Stomach (tissue), 9 donors: ENCODE results near the gene EIF4G3. TPM values are rescaled to one million over a fixed set of nuclear protein-coding genes. Genes with fewer than 3 reads are reported as not detected.

Source experiments
- DNase-seq, 2 donors: peaks; one replicate each; pipeline versions ENCODE4 v3.0.0 to v3.0.0-alpha.2; 2013 to 2019
- H3K27ac ChIP-seq, 5 donors: fragments of 200-600 bp in 4 of 5; sonication (generic) in 4 of 5; one replicate each; pipeline ENCODE4 v1.5.1; 2013 to 2019; ENCODE audit warnings: mild to moderate bottlenecking in 1 of 5, moderate library complexity in 1 of 5
- H3K27me3 ChIP-seq, 3 donors: fragments of 200-600 bp; sonication (generic); one replicate each; pipeline ENCODE4 v1.5.1; 2017 to 2019; ENCODE audit warnings: mixed run types in 1 of 3
- H3K36me3 ChIP-seq, 4 donors: fragments of 200-600 bp; sonication (generic); 1 replicate in 3 of 4; 2 replicates in 1 of 4; pipeline ENCODE4 v1.5.1; 2016 to 2019
- H3K4me1 ChIP-seq, 4 donors: fragments of 200-600 bp; sonication (generic); one replicate each; pipeline ENCODE4 v1.5.1; 2016 to 2019
- H3K4me3 ChIP-seq, 4 donors: fragments of 200-600 bp; sonication (generic) in 3 of 4; one replicate each; pipeline ENCODE4 v1.5.1; 2016 to 2019; ENCODE audit warnings: mild to moderate bottlenecking in 1 of 4
- H3K9me3 ChIP-seq, 4 donors: fragments of 200-600 bp; sonication (generic); one replicate each; pipeline ENCODE4 v1.5.1; 2016 to 2019
- CTCF ChIP-seq, 7 experiments: fragments of 450-650 bp in 4 of 7; fragments of 200-600 bp in 3 of 7; sonication (generic) in 3 of 7; IDR thresholded peaks; one replicate each; pipeline ENCODE4 v1.5.1; 2016 to 2019; ENCODE audit warnings: antibody characterized with exemption in 7 of 7, control low read depth in 2 of 7, mild to moderate bottlenecking in 1 of 7
- EP300 ChIP-seq: sonication (generic); formaldehyde crosslinking; IDR thresholded peaks from one replicate; pipeline ENCODE4 v1.6.1; 2017; ENCODE audit warnings: antibody characterized with exemption
- POLR2A ChIP-seq, 4 donors: fragments of 450-650 bp; IDR thresholded peaks; one replicate each; pipeline ENCODE4 v1.6.1; 2016; ENCODE audit warnings: antibody characterized with exemption in 4 of 4, control low read depth in 2 of 4, mild to moderate bottlenecking in 1 of 4, moderate library complexity in 1 of 4
- POLR2AphosphoS5 ChIP-seq, 3 donors: sonication (generic); formaldehyde crosslinking; IDR thresholded peaks; one replicate each; pipeline ENCODE4 v1.6.1; 2016; ENCODE audit warnings: antibody characterized with exemption in 3 of 3
- WGBS, 5 donors: extraction: QIAGEN DNeasy Blood & Tissue Kit in 3 of 5; methylation state at CpG; one replicate each; pipeline versions ENCODE4 v1.1.5 to v1.1.7; 2013 to 2018; 5-methylcytosine and 5-hydroxymethylcytosine counted together
- intact Hi-C: fragments of 100-400 bp; cut with DNase I; formaldehyde crosslinking; loops from one replicate; pipeline ENCODE4 v1.15.1; 2023; ENCODE audit warnings: low total_unique reads
- polyA plus RNA-seq, 3 donors: library from polyadenylated mRNA; stranded (reverse); fragments of 200-250 nt; gene quantifications; one replicate each; pipeline ENCODE4 v1.2.3, GENCODE V29; 2013
- total RNA-seq, 5 donors: library from RNA; depleted of rRNA; stranded (reverse); fragments of >200 nt; gene quantifications; one replicate each; pipeline versions ENCODE4 v1.1.0 to v1.2.3, GENCODE V29; 2014 to 2016
- donor health status: healthy with polysubstance abuse.
- donor health status: Bipolar disorder and iron deficiency.
- donor health status: healthy.

The EIF4G3 gene
- total and polyA plus RNA-seq, 8 donors: 6.3 to 63.3 (median 44.7) TPM

- intact Hi-C loops: no loop called here
- Histone ChIP-seq H3K9me3 (no peaks in the 10 kb centered on the region), H3K4me3 (no peak overlapping the region), H3K36me3 (no peaks in the 10 kb centered on the region), H3K27me3 (no peaks in the 10 kb centered on the region), H3K27ac (no peak overlapping the region), H3K4me1 (peaks cover under 1 to 34% (median 15%) of the 10 kb centered on the region in 4 donors)
- no peak for DNase-seq
- TF ChIP-seq POLR2AphosphoS5 (IDR thresholded peaks at IDR 0.05) (no peak), CTCF (IDR thresholded peaks at IDR 0.05) (no peak), EP300 (no peak), POLR2A (IDR thresholded peaks at IDR 0.05) (no peak)
- 89 to 93% (median 92%) methylated on average over 6 of the region's 6 CpGs for WGBS, 5 donors
Observed at GRCh38 chr1:21118167-21118566, 58.5 kb downstream of the EIF4G3 start.

DNA sequence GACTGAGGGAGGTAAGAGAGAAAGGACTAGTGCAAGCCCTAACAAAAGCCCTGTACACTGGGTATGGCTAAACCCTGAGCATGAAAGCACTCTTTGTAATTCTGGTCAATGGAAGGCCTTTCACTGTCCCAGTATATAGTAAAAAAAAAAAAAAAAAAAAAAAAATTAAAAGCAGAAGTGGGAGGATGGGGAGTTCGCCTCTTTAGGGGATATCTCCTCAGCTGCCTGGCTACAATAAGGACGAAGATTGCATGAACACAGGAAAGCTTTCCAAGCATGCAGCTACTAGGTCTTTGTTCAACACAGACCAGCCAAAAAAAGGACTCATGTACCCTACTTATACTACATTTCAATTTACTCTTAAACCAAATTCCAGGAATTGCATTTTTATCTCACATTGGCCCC lies 59.1 kb downstream of the EIF4G3 start:
- WGBS, 5 donors: 53 to 78% (median 76%) methylated on average over 2 of the region's 2 CpGs

GRCh38 chr1:21117159-21117558 lies 59.5 kb downstream of the EIF4G3 start:
- no peak for TF ChIP-seq CTCF (IDR thresholded peaks at IDR 0.05)
- TF ChIP-seq EP300: no peak
- no peak for TF ChIP-seq POLR2AphosphoS5 (IDR thresholded peaks at IDR 0.05)
- no peak for TF ChIP-seq POLR2A (IDR thresholded peaks at IDR 0.05)
- H3K9me3 ChIP-seq: no peaks in the 10 kb centered on the region
- no peak for DNase-seq
- H3K4me1 ChIP-seq: peaks cover 0 to 36% (median 11%) of the 10 kb centered on the region in 4 donors
- H3K27me3 ChIP-seq: no peaks in the 10 kb centered on the region
- no peak overlapping the region for H3K27ac ChIP-seq
- no peak overlapping the region for H3K4me3 ChIP-seq
- H3K36me3 ChIP-seq: no peaks in the 10 kb centered on the region
- WGBS, 5 donors: 71 to 85% (median 77%) methylated on average over 1 of the region's 1 CpG
- intact Hi-C loops: no loop called here

More for the DNA sequence above, 59.1 kb downstream of the EIF4G3 start:
- no peak for TF ChIP-seq EP300
- no peak for TF ChIP-seq POLR2AphosphoS5 (IDR thresholded peaks at IDR 0.05)
- TF ChIP-seq CTCF (IDR thresholded peaks at IDR 0.05): no peak
- TF ChIP-seq POLR2A (IDR thresholded peaks at IDR 0.05): no peak
- Histone ChIP-seq H3K9me3 (no peaks in the 10 kb centered on the region), H3K4me3 (no peak overlapping the region), H3K4me1 (peaks cover 0 to 33% (median 13%) of the 10 kb centered on the region in 4 donors), H3K36me3 (no peaks in the 10 kb centered on the region), H3K27ac (no peak overlapping the region), H3K27me3 (no peaks in the 10 kb centered on the region)
- DNase-seq: peak in 1 of 2 donors; percentile 54
- intact Hi-C loops: no loop called here

GRCh38 chr1:21115098-21115760 lies 61.5 kb downstream of the EIF4G3 start:
- no peak overlapping the region for H3K4me3 ChIP-seq
- intact Hi-C loops: no loop called here
- H3K36me3 ChIP-seq: no peaks in the 10 kb centered on the region
- no peaks in the 10 kb centered on the region for H3K9me3 ChIP-seq
- no peak overlapping the region for H3K27ac ChIP-seq
- TF ChIP-seq POLR2A (IDR thresholded peaks at IDR 0.05): no peak
- no peak for TF ChIP-seq CTCF (IDR thresholded peaks at IDR 0.05)
- no peak for TF ChIP-seq EP300
- TF ChIP-seq POLR2AphosphoS5 (IDR thresholded peaks at IDR 0.05): no peak
- no peaks in the 10 kb centered on the region for H3K27me3 ChIP-seq
- DNase-seq: peak in 1 of 2 donors; percentile 62
- WGBS, 5 donors: 53 to 68% (median 57%) methylated on average over 2 of the region's 2 CpGs
- peaks cover 0 to 37% (median 11%) of the 10 kb centered on the region in 4 donors for H3K4me1 ChIP-seq
